Measurements from ENCODE around the gene STX11. TPM values are rescaled to one million over a fixed set of nuclear protein-coding genes. Genes with fewer than 3 reads are reported as not detected.

The STX11 gene
- total and polyA plus RNA-seq, 10 of the 15 experiments (the other 5 are each of a cell fraction or from before 2014, with no cell fraction given) = 0.66 to 38.1 (median 19.8) TPM

- TF ChIP-seq, protein P1, sequence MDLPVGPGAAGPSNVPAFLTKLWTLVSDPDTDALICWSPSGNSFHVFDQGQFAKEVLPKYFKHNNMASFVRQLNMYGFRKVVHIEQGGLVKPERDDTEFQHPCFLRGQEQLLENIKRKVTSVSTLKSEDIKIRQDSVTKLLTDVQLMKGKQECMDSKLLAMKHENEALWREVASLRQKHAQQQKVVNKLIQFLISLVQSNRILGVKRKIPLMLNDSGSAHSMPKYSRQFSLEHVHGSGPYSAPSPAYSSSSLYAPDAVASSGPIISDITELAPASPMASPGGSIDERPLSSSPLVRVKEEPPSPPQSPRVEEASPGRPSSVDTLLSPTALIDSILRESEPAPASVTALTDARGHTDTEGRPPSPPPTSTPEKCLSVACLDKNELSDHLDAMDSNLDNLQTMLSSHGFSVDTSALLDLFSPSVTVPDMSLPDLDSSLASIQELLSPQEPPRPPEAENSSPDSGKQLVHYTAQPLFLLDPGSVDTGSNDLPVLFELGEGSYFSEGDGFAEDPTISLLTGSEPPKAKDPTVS (IDR thresholded peaks at IDR 0.05; ENCODE audit: low read depth, low read length) = no peak
- TF ChIP-seq NR2C2 (IDR thresholded peaks at IDR 0.05; ENCODE audit: borderline replicate concordance, control insufficient read depth, insufficient read length, low read depth) (no peak), STAT3 (IDR thresholded peaks at IDR 0.05; ENCODE audit: low read depth, low read length) (no peak)
Observed at GRCh38 chr6:144217797-144218196, 67.5 kb downstream of the STX11 start (continued).

DNA sequence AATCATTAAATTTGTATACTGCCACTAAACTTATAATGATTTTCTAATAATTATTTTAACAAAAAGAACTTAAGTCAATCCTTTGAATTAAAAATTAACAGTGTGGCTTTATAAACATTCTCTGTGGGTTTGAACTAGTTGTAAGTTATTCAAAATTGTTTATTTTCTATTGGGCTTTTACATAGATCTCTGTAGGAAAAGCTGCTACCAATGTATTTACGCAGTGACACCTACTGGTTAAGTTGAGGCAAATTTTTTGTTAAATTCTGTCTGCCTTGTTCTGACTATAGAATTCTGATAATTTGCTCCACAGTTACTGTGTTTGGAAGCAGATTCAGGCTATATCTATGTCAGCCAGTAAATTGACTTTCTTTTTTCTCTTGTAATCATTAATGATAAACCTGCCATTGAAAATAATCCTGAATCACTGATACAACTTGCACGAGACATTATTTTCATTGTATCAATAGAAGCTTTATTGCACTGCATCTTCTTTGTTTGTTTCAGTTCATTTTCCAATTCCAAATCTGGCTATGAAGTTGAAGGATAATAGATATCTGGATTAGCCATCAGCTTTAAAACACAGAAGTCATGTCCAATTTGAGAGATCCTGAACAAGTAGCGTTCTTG lies 68.9 kb downstream of the STX11 start:
- peak; percentile 80 for FAIRE-seq
- SMC1A ChIA-PET (ENCODE audit: uncharacterized antibody, unreplicated experiment) = interaction anchor here (0.9 to 6.6 kb wide), 28 partner anchors 25 to 643 kb away, joined by 3 to 125 read pairs (median 5); partner anchors contain the start of genes SF3B5 and STX11
- peak; percentile 8 for DNase-seq (ENCODE audit: low read depth, low spot score)

More for the DNA sequence above, 68.9 kb downstream of the STX11 start:
- Histone ChIP-seq H3K4me2 (ENCODE audit: control insufficient read depth, insufficient read depth) (no peak overlapping the region), H3K79me2 (ENCODE audit: control insufficient read depth, insufficient read depth, low read length) (no peaks in the 10 kb centered on the region), H3K4me3 (no peak overlapping the region), H3K4me1 (ENCODE audit: control insufficient read depth, insufficient read depth, low read length) (peaks cover 9% of the 10 kb centered on the region), H3K9ac (ENCODE audit: control insufficient read depth, insufficient read depth, low read length) (no peak overlapping the region), H3K27ac (ENCODE audit: control insufficient read depth, insufficient read depth) (no peak overlapping the region), H3K9me3 (replicated peaks; ENCODE audit: control insufficient read depth, insufficient read depth, low read length) (no peaks in the 10 kb centered on the region; the same call in 2 of the 3 replicates), H3K27me3 (replicated peaks in 1 of 2; ENCODE audit: control insufficient read depth in 2 of 2, insufficient read depth in 2 of 2, low read length in 1 of 2) (no peaks in the 10 kb centered on the region), H4K20me1 (ENCODE audit: control insufficient read depth, insufficient read depth) (no peaks in the 10 kb centered on the region), H2AFZ (ENCODE audit: control insufficient read depth, low read depth, low read length) (no peak overlapping the region), H3K36me3 (ENCODE audit: control insufficient read depth in 2 of 2, insufficient read depth in 2 of 2, low read length in 1 of 2) (no peaks in the 10 kb centered on the region)
- BruUV-seq (replicated peaks) = no TSS peak
- CTCF ChIA-PET = interaction anchor here (0.6 to 5.8 kb wide), 35 partner anchors 11 to 648 kb away, joined by 3 to 142 read pairs (median 4); no protein-coding TSS in a partner anchor
- in situ Hi-C loops (cut with MboI) (loop anchor here (5.0 kb wide), 3 partner anchors 67 to 642 kb away; partner anchors contain the start of genes SF3B5 and STX11), intact Hi-C loops (cut with micrococcal nuclease; ENCODE audit: unreplicated experiment) (loop anchor here (5.0 kb wide), 1 partner anchor 642 kb away; no protein-coding TSS in a partner anchor)
- no peak for ATAC-seq
- TF ChIP-seq CREM (IDR thresholded peaks at IDR 0.05; ENCODE audit: low read depth) (no peak), RAD21 (IDR thresholded peaks at IDR 0.05; ENCODE audit: insufficient read depth, low read depth, low read length) (peak; percentile 84), SMARCA5 (IDR thresholded peaks at IDR 0.05) (no peak), HDGF (IDR thresholded peaks at IDR 0.05) (no peak), DPF2 (IDR thresholded peaks at IDR 0.05) (no peak), E2F4 (IDR thresholded peaks at IDR 0.05; ENCODE audit: low read depth, low read length) (peak; percentile 23; the same call in 1 of the 2 replicates), PRDM15 (CRISPR knock-in tag; IDR thresholded peaks at IDR 0.05) (no peak), SMC3 (IDR thresholded peaks at IDR 0.05; ENCODE audit: borderline replicate concordance, low read length) (peak; percentile 85), FOXK2 (IDR thresholded peaks at IDR 0.05) (no peak)
- TF ChIP-seq, protein P2, sequence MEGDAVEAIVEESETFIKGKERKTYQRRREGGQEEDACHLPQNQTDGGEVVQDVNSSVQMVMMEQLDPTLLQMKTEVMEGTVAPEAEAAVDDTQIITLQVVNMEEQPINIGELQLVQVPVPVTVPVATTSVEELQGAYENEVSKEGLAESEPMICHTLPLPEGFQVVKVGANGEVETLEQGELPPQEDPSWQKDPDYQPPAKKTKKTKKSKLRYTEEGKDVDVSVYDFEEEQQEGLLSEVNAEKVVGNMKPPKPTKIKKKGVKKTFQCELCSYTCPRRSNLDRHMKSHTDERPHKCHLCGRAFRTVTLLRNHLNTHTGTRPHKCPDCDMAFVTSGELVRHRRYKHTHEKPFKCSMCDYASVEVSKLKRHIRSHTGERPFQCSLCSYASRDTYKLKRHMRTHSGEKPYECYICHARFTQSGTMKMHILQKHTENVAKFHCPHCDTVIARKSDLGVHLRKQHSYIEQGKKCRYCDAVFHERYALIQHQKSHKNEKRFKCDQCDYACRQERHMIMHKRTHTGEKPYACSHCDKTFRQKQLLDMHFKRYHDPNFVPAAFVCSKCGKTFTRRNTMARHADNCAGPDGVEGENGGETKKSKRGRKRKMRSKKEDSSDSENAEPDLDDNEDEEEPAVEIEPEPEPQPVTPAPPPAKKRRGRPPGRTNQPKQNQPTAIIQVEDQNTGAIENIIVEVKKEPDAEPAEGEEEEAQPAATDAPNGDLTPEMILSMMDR (IDR thresholded peaks at IDR 0.05 in 2 of 3, conservative IDR thresholded peaks at IDR 0.05 in 1 of 3; ENCODE audit: control insufficient read depth in 2 of 3, extremely low read depth in 1 of 3, insufficient read depth in 1 of 3, low read depth in 3 of 3, low read length in 3 of 3) = peak; percentile 51 to 75 (median 51); a peak in 5 of 6 replicates
- POLR2A ChIA-PET = interaction anchor here (0.6 kb wide), 1 partner anchor 344 kb away, joined by 3 read pairs; no protein-coding TSS in a partner anchor
- RAD21 ChIA-PET (ENCODE audit: unreplicated experiment) = interaction anchor here (0.7 to 4.5 kb wide), 25 partner anchors 13 to 645 kb away, joined by 3 to 87 read pairs (median 4); partner anchors contain the start of genes SF3B5 and STX11
- 65% methylated on average over 3 of the region's 3 CpGs for WGBS (ENCODE audit: insufficient coverage, insufficient replicate concordance, low lambda C conversion rate, missing lambda C conversion rate)

Measured in GM12878 (cell line).